ENCODE data around the gene MICU1. TPM values are rescaled to one million over a fixed set of nuclear protein-coding genes. Genes with fewer than 3 reads are reported as not detected.

Gene MICU1
- total and polyA plus RNA-seq, 7 donors, result 29.4 to 53.5 (median 33.9) TPM

DNA sequence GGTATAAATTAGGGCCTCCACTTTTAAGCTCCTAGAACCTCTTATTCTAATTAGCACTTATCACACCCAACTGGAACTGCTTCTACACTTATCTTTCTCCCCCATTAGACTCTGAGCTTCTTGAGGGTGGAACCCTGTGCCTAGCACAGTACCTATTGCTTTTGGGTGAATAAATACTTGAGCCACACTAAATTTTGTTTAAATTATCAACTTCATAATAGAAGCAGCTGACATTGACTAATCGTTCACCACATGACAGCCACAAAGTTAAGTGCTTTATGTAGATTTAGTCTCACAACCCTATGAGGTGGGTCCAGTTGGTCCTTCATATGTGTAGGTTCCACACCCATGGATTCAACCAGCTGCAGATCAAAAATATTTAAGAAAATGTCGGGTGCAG, 235.1 kb downstream of the MICU1 start:
- WGBS, 2 donors, result 92 to 94% methylated on average over 2 of the region's 2 CpGs
- H3K9me3 ChIP-seq, result no peaks in the 10 kb centered on the region
- H3K27ac ChIP-seq, result no peak overlapping the region
- no peaks in the 10 kb centered on the region for H3K36me3 ChIP-seq
- H3K4me3 ChIP-seq, result no peak overlapping the region
- H3K27me3 ChIP-seq, result no peaks in the 10 kb centered on the region
- TF ChIP-seq POLR2A (IDR thresholded peaks at IDR 0.05) (no peak), POLR2AphosphoS5 (IDR thresholded peaks at IDR 0.05) (no peak), EP300 (IDR thresholded peaks at IDR 0.05) (no peak)
- TF ChIP-seq, protein P1, sequence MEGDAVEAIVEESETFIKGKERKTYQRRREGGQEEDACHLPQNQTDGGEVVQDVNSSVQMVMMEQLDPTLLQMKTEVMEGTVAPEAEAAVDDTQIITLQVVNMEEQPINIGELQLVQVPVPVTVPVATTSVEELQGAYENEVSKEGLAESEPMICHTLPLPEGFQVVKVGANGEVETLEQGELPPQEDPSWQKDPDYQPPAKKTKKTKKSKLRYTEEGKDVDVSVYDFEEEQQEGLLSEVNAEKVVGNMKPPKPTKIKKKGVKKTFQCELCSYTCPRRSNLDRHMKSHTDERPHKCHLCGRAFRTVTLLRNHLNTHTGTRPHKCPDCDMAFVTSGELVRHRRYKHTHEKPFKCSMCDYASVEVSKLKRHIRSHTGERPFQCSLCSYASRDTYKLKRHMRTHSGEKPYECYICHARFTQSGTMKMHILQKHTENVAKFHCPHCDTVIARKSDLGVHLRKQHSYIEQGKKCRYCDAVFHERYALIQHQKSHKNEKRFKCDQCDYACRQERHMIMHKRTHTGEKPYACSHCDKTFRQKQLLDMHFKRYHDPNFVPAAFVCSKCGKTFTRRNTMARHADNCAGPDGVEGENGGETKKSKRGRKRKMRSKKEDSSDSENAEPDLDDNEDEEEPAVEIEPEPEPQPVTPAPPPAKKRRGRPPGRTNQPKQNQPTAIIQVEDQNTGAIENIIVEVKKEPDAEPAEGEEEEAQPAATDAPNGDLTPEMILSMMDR (IDR thresholded peaks at IDR 0.05), result no peak
- intact Hi-C loops (cut with DNase I), result no loop called here
- no peak for DNase-seq
- no peaks in the 10 kb centered on the region for H3K4me1 ChIP-seq

DNA sequence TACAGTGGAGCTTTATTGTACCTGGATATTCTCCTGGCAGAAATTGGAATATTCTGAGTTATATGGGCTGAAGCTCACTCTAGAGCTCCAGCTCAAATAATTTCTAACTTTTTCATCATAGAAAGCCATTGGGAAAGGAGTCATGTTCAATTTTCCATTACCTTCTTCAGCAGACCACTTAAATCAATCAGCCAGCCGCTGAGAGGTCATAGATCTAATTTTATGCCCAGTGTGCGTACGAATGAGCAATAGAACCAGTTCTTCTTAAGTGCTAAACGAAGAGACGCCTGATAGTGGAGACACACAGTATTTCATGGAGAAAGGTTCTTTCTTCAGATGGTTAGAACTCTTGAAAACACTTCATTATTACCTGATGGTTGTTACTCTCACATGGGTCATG, 236.2 kb downstream of the MICU1 start:
- H3K4me1 ChIP-seq, result no peaks in the 10 kb centered on the region
- intact Hi-C loops (cut with DNase I), result no loop called here
- no peak for DNase-seq
- H3K27me3 ChIP-seq, result no peaks in the 10 kb centered on the region
- H3K4me3 ChIP-seq, result no peak overlapping the region
- H3K36me3 ChIP-seq, result no peaks in the 10 kb centered on the region
- no peak for TF ChIP-seq POLR2AphosphoS5 (IDR thresholded peaks at IDR 0.05)
- no peak for TF ChIP-seq POLR2A (IDR thresholded peaks at IDR 0.05)
- TF ChIP-seq, protein P1 (IDR thresholded peaks at IDR 0.05), result no peak
- TF ChIP-seq EP300 (IDR thresholded peaks at IDR 0.05), result no peak
- WGBS, 2 donors, result 78 to 89% methylated on average over 5 of the region's 5 CpGs
- H3K27ac ChIP-seq, result no peak overlapping the region
- H3K9me3 ChIP-seq, result no peaks in the 10 kb centered on the region

DNA sequence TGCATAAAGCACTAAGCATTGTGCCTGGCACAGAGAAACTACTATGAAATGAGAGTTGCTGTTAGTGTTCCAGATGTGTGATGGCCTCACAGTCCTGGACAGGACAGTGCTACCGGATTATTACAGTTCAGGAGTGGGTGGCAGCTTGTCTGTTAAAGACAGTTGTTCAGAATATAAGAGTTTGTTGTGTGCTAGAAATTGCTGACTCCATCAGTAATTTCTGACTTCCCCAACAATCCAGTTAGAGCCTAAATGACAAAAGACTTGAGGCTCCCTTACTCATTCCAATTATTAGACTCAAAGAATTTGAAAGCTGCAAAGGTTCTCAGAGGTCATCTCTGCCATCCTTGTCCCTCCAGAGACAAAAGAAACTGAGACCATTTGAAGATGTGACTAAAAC, 236.9 kb downstream of the MICU1 start:
- Histone ChIP-seq H3K36me3 (no peaks in the 10 kb centered on the region), H3K27me3 (no peaks in the 10 kb centered on the region), H3K27ac (no peak overlapping the region), H3K4me1 (no peaks in the 10 kb centered on the region), H3K9me3 (no peaks in the 10 kb centered on the region), H3K4me3 (no peak overlapping the region)
- WGBS, 2 donors, result 90 to 100% methylated on average over 1 of the region's 1 CpG
- TF ChIP-seq POLR2AphosphoS5 (IDR thresholded peaks at IDR 0.05), result no peak
- no peak for TF ChIP-seq POLR2A (IDR thresholded peaks at IDR 0.05)
- no peak for TF ChIP-seq EP300 (IDR thresholded peaks at IDR 0.05)
- TF ChIP-seq, protein P1 (IDR thresholded peaks at IDR 0.05), result no peak
- no peak for DNase-seq
- intact Hi-C loops (cut with DNase I), result no loop called here

DNA sequence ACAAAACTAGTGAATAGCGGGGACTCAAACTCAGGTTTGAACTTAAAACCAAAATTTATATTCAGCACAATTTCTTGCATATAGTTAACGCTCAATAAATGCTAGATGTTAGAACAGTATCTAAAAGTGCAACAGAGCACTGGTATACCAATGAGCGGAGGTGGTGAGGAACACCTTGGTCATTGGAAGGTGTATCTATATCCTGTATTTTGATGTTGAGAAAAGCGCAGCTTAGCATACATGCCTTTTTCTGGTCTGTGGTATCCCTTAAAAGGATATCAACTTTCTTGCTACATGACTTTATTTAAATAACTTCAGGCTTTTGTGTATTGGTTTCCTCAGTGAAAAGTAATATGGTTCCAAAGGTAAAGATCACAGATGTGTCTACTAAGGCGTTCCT, 237.8 kb downstream of the MICU1 start:
- intact Hi-C loops (cut with DNase I), result no loop called here
- Histone ChIP-seq H3K4me1 (no peaks in the 10 kb centered on the region), H3K27ac (no peak overlapping the region), H3K4me3 (no peak overlapping the region), H3K27me3 (no peaks in the 10 kb centered on the region), H3K36me3 (no peaks in the 10 kb centered on the region), H3K9me3 (no peaks in the 10 kb centered on the region)
- TF ChIP-seq EP300 (IDR thresholded peaks at IDR 0.05) (no peak), POLR2A (IDR thresholded peaks at IDR 0.05) (no peak), POLR2AphosphoS5 (IDR thresholded peaks at IDR 0.05) (no peak)
- TF ChIP-seq, protein P1 (IDR thresholded peaks at IDR 0.05), result no peak
- 92 to 96% methylated on average over 5 of the region's 5 CpGs for WGBS, 2 donors
- no peak for DNase-seq

DNA sequence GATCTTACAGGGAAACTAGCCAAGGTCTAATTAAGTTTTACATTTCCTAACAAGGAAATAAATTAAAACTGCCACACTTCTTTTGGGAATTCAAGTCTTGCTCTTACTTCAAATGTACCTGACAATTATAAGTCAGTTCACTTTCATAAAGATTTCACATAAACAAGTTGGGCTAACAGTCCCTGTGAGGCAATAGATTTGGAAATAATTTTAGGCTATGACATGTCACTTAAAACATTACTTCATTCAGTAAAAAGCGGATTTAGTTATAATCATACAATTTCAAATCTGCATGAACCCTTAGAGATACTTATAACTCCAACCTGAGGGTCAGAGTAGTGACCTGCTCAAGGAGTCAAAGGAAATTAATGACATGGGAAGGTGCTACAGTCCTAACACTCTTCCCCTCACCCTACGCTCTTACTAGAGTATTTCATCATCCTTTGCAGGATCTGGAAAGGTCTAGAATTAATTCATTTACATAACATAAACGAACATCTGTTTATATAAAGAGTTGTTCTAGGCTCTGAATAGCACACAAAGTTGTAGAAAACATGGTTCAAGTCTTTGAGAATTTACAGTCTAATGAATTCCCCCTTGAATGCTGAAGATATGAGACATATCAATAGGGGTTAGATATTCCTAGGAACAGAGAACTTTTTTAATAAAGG, 238.8 kb downstream of the MICU1 start:
- no peak for TF ChIP-seq EP300 (IDR thresholded peaks at IDR 0.05)
- TF ChIP-seq POLR2A (IDR thresholded peaks at IDR 0.05), result no peak
- no peak for TF ChIP-seq POLR2AphosphoS5 (IDR thresholded peaks at IDR 0.05)
- TF ChIP-seq, protein P1 (IDR thresholded peaks at IDR 0.05), result no peak
- intact Hi-C loops (cut with DNase I), result no loop called here
- H3K4me1 ChIP-seq, result no peaks in the 10 kb centered on the region
- H3K27ac ChIP-seq, result no peak overlapping the region
- no peak overlapping the region for H3K4me3 ChIP-seq
- no peaks in the 10 kb centered on the region for H3K27me3 ChIP-seq
- 53 to 81% methylated on average over 3 of the region's 3 CpGs for WGBS, 2 donors
- DNase-seq, result no peak
- no peaks in the 10 kb centered on the region for H3K36me3 ChIP-seq
- no peaks in the 10 kb centered on the region for H3K9me3 ChIP-seq

Measured in sigmoid colon (tissue), 7 donors.